ENCODE data around the gene NSF.

Gene NSF

GRCh38 chr17:46802800-46803199 lies 212.3 kb downstream of the NSF start:
- TF ChIP-seq CTCF (IDR thresholded peaks at IDR 0.05; ENCODE audit: low read depth, low read length) = no peak
- H3K4me3 ChIP-seq (ENCODE audit: low read depth, low read length) = no peak overlapping the region

DNA sequence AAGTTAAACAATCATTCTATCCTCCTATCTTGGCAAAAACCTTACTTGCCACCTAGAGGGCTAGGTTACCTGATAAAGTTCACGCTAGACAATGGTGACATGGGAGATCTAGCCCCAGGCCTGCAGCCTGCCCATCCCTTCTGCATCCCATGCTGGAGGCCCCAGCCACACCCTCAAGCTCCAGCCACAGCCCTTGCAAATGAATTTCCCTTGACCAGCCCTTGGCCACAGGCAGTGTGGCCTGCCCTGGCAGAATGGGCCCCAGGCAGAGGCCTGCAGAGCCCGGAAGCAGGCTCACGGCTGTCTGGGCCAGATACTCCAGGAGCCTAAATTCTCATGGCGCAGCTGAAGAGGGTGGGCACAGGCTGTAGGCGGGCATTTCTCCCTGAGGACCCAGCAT lies 213.1 kb downstream of the NSF start:
- no peak for TF ChIP-seq CTCF (IDR thresholded peaks at IDR 0.05; ENCODE audit: low read depth, low read length)
- no peak overlapping the region for H3K4me3 ChIP-seq (ENCODE audit: low read depth, low read length)

DNA sequence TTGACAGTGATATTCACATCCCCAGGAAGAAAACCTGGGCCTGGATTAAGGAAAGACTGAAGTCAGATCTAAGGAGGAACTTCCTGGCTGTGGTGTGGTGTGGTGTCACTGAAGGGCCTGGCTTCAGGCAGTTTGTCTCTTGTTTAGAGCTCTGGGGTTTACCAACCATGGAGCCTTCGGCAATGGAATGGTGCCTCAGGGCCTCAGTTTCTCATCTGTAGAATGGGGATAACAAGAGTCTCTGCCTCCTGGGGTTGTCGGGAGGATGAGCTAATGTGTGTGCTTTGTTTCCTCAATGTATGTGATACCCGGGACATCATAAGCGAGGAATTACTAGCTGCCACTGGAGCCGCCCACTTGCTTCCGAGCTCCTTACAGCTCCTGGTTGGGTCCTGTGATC lies 215.3 kb downstream of the NSF start:
- TF ChIP-seq CTCF (IDR thresholded peaks at IDR 0.05; ENCODE audit: low read depth, low read length) = no peak
- no peak overlapping the region for H3K4me3 ChIP-seq (ENCODE audit: low read depth, low read length)

Data from WI38 (cell line).